Natural killer cell (primary cell): ENCODE results near the gene CEP78. TPM values are rescaled to one million over a fixed set of nuclear protein-coding genes. Genes with fewer than 3 reads are reported as not detected.
"Not testable (repeated sequence)": the region's sequence is repeated elsewhere in the genome, so short reads cannot be mapped to it uniquely, and the experiment has no call there.

Experiments
- ATAC-seq, 3 donors: fragments of 150-1000 bp in 2 of 3; fragments of 200-7000 bp in 1 of 3; cut with Tn5 transposase; 1 replicate in 1 of 3; 2 replicates in 2 of 3; pipeline ENCODE4 v1.10.0; 2021; ENCODE audit warnings: mild to moderate bottlenecking in 2 of 3, moderate library complexity in 2 of 3
- DNase-seq, 2 donors: peaks; one replicate each; pipeline versions ENCODE4 v3.0.0 to v3.0.0-alpha.2; 2013 to 2021; ENCODE audit warnings: mixed read lengths in 1 of 2
- H3K27ac ChIP-seq: one replicate; pipeline ENCODE4 v1.5.1; 2013; ENCODE audit warnings: mild to moderate bottlenecking, low read length
- H3K27me3 ChIP-seq: one replicate; pipeline ENCODE4 v1.6.1; 2013; ENCODE audit warnings: low read length; ENCODE audit not compliant: control insufficient read depth, insufficient read depth
- H3K36me3 ChIP-seq: one replicate; pipeline ENCODE4 v1.6.1; 2013; ENCODE audit warnings: low read length; ENCODE audit not compliant: control insufficient read depth, insufficient read depth
- H3K4me1 ChIP-seq: one replicate; pipeline ENCODE4 v1.6.1; 2013; ENCODE audit warnings: low read length; ENCODE audit not compliant: control insufficient read depth, insufficient read depth
- H3K4me3 ChIP-seq: one replicate; pipeline ENCODE4 v1.5.1; 2013; ENCODE audit warnings: low read length
- H3K9me3 ChIP-seq: one replicate; pipeline ENCODE4 v1.6.1; 2013; ENCODE audit warnings: low read length; ENCODE audit not compliant: control insufficient read depth, insufficient read depth
- H3K27ac Mint-ChIP-seq, 2 donors: one replicate each; pipeline ENCODE4 v1.8.0; 2022; ENCODE audit warnings: mild to moderate bottlenecking in 2 of 2, mixed read lengths in 2 of 2, moderate library complexity in 1 of 2
- H3K27me3 Mint-ChIP-seq, 2 donors: one replicate each; pipeline ENCODE4 v1.8.0; 2022; ENCODE audit warnings: low read depth in 2 of 2, mixed read lengths in 2 of 2
- H3K36me3 Mint-ChIP-seq: one replicate; pipeline ENCODE4 v1.8.0; 2022; ENCODE audit warnings: mixed read lengths
- H3K4me1 Mint-ChIP-seq, 2 donors: one replicate each; pipeline ENCODE4 v1.8.0; 2022; ENCODE audit warnings: mixed read lengths in 2 of 2
- H3K4me3 Mint-ChIP-seq: one replicate; pipeline ENCODE4 v1.8.0; 2022; ENCODE audit warnings: mild to moderate bottlenecking, moderate library complexity, mixed read lengths
- H3K9me3 Mint-ChIP-seq, 2 donors: one replicate each; pipeline ENCODE4 v1.8.0; 2022; ENCODE audit warnings: mixed read lengths in 2 of 2
- WGBS: methylation state at CpG from one replicate; pipeline ENCODE4 v1.1.7; 2013; ENCODE audit warnings: missing lambda C conversion rate; ENCODE audit not compliant: insufficient coverage; 5-methylcytosine and 5-hydroxymethylcytosine counted together
- intact Hi-C: fragments of 100-400 bp; cut with micrococcal nuclease; formaldehyde crosslinking; loops from one replicate; pipeline ENCODE4 v1.14.2; 2022
- total RNA-seq, 4 donors: library from RNA; stranded (reverse); fragments of 120-200 nt in 1 of 4; gene quantifications; one replicate each; pipeline versions ENCODE4 v1.2.3 to v1.2.4, GENCODE V29; 2013 to 2022
- TF ChIP-seq, protein P1 (sequence below): fragments of 200-600 bp; IDR thresholded peaks from one replicate; pipeline ENCODE4 v1.8.0; 2022; ENCODE audit warnings: antibody characterized with exemption

Gene CEP78
- total RNA-seq, 3 donors from 2014 or later (not counting 1 experiment from before 2014, with no cell fraction given) = 204 to 304 (median 253) TPM

GRCh38 chr9:78278177-78278777 lies 42.4 kb downstream of the CEP78 start:
- H3K4me3 ChIP-seq = no peak overlapping the region
- H3K36me3 ChIP-seq = peaks cover 6% of the 10 kb centered on the region
- no peak overlapping the region for H3K4me3 Mint-ChIP-seq
- ATAC-seq (no peak), DNase-seq (no peak)
- no peaks in the 10 kb centered on the region for H3K9me3 Mint-ChIP-seq
- TF ChIP-seq, protein P1, sequence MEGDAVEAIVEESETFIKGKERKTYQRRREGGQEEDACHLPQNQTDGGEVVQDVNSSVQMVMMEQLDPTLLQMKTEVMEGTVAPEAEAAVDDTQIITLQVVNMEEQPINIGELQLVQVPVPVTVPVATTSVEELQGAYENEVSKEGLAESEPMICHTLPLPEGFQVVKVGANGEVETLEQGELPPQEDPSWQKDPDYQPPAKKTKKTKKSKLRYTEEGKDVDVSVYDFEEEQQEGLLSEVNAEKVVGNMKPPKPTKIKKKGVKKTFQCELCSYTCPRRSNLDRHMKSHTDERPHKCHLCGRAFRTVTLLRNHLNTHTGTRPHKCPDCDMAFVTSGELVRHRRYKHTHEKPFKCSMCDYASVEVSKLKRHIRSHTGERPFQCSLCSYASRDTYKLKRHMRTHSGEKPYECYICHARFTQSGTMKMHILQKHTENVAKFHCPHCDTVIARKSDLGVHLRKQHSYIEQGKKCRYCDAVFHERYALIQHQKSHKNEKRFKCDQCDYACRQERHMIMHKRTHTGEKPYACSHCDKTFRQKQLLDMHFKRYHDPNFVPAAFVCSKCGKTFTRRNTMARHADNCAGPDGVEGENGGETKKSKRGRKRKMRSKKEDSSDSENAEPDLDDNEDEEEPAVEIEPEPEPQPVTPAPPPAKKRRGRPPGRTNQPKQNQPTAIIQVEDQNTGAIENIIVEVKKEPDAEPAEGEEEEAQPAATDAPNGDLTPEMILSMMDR = no peak
- peaks cover 4 to 8% of the 10 kb centered on the region in 2 donors for H3K4me1 Mint-ChIP-seq
- H3K27me3 Mint-ChIP-seq = no peaks in the 10 kb centered on the region
- no peaks in the 10 kb centered on the region for H3K9me3 ChIP-seq
- WGBS = 67% methylated on average over 4 of the region's 5 CpGs
- no peak overlapping the region for H3K27ac ChIP-seq
- intact Hi-C loops = no loop called here
- H3K27ac Mint-ChIP-seq = peak overlapping the region; percentile 64 to 69
- peaks cover 7% of the 10 kb centered on the region for H3K36me3 Mint-ChIP-seq
- no peaks in the 10 kb centered on the region for H3K4me1 ChIP-seq
- H3K27me3 ChIP-seq = no peaks in the 10 kb centered on the region

- TF ChIP-seq, protein P1 = no peak
- H3K36me3 Mint-ChIP-seq = peaks cover 6% of the 10 kb centered on the region
- H3K27me3 ChIP-seq = no peaks in the 10 kb centered on the region
- peaks cover 4 to 8% of the 10 kb centered on the region in 2 donors for H3K4me1 Mint-ChIP-seq
- no peak overlapping the region for H3K4me3 Mint-ChIP-seq
- peaks cover 6% of the 10 kb centered on the region for H3K36me3 ChIP-seq
- H3K9me3 ChIP-seq = no peaks in the 10 kb centered on the region
- DNase-seq (no peak), ATAC-seq (no peak)
- no peaks in the 10 kb centered on the region for H3K4me1 ChIP-seq
- no peak overlapping the region for H3K27ac ChIP-seq
- intact Hi-C loops = no loop called here
- H3K27me3 Mint-ChIP-seq = no peaks in the 10 kb centered on the region
- H3K9me3 Mint-ChIP-seq = no peaks in the 10 kb centered on the region
- H3K4me3 ChIP-seq = no peak overlapping the region
- 100% methylated on average over 1 of the region's 1 CpG for WGBS
- peak overlapping the region; percentile 64 to 69 for H3K27ac Mint-ChIP-seq
Measured at GRCh38 chr9:78278801-78279200, 42.9 kb downstream of the CEP78 start.

GRCh38 chr9:78280982-78281668 lies 45.2 kb downstream of the CEP78 start:
- Histone ChIP-seq H3K4me3 (no peak overlapping the region), H3K27me3 (no peaks in the 10 kb centered on the region), H3K4me1 (no peaks in the 10 kb centered on the region), H3K36me3 (no peaks in the 10 kb centered on the region), H3K9me3 (no peaks in the 10 kb centered on the region), H3K27ac (no peak overlapping the region)
- peaks cover 5 to 8% of the 10 kb centered on the region in 2 donors for H3K4me1 Mint-ChIP-seq
- no peak for ATAC-seq
- WGBS = 58% methylated on average over 3 of the region's 3 CpGs
- H3K36me3 Mint-ChIP-seq = no peaks in the 10 kb centered on the region
- H3K9me3 Mint-ChIP-seq = no peaks in the 10 kb centered on the region
- intact Hi-C loops = no loop called here
- H3K4me3 Mint-ChIP-seq = no peak overlapping the region
- no peaks in the 10 kb centered on the region for H3K27me3 Mint-ChIP-seq
- TF ChIP-seq, protein P1 = no peak
- no peak for DNase-seq
- H3K27ac Mint-ChIP-seq = peak overlapping the region in 1 of 2 donors; percentile 40

- H3K27me3 ChIP-seq, H3K36me3 Mint-ChIP-seq, H3K4me3 ChIP-seq, H3K9me3 ChIP-seq, H3K27me3 Mint-ChIP-seq, H3K27ac ChIP-seq, ATAC-seq, intact Hi-C loops, H3K36me3 ChIP-seq, H3K9me3 Mint-ChIP-seq, H3K4me3 Mint-ChIP-seq, DNase-seq, H3K27ac Mint-ChIP-seq, H3K4me1 ChIP-seq, H3K4me1 Mint-ChIP-seq: not testable (repeated sequence)
- WGBS = 94% methylated on average over 3 of the region's 4 CpGs
Measured at GRCh38 chr9:78284181-78284580, 48.3 kb downstream of the CEP78 start.
